ENCODE data around the gene FUT7. TPM values are rescaled to one million over a fixed set of nuclear protein-coding genes. Genes with fewer than 3 reads are reported as not detected.
A peak's percentile ranks its signal among the peaks of the same experiment; 100 is the strongest.

The FUT7 gene
- total RNA-seq, 1 experiment from 2014 or later: not detected

- TF ChIP-seq TCF7L2 (IDR thresholded peaks at IDR 0.05; ENCODE audit: borderline replicate concordance, extremely low read depth, insufficient read depth, insufficient read length) (no peak), EZH2phosphoT487 (IDR thresholded peaks at IDR 0.05; ENCODE audit: borderline replicate concordance) (no peak), POLR2AphosphoS5 (IDR thresholded peaks at IDR 0.05; ENCODE audit: low read depth, low read length) (no peak)
Measured at GRCh38 chr9:137073992-137074399, 42.1 kb upstream of the FUT7 start (continued).

GRCh38 chr9:137071282-137071681 lies 39.4 kb upstream of the FUT7 start:
- no peaks in the 10 kb centered on the region for H3K27me3 ChIP-seq (ENCODE audit: insufficient read depth, low read length)
- H4K20me1 ChIP-seq (ENCODE audit: insufficient read depth): no peaks in the 10 kb centered on the region; the same call in 1 of the 2 replicates
- intact Hi-C loops (cut with micrococcal nuclease): no loop called here
- H3K9ac ChIP-seq (ENCODE audit: low read length): peak overlapping the region; percentile 89
- H3K4me3 ChIP-seq (replicated peaks in 1 of 2; ENCODE audit: low read depth in 1 of 2, low read length in 2 of 2): peak overlapping the region; percentile 80 to 82
- BruUV-seq (replicated peaks): no TSS peak
- H3K9me2 ChIP-seq (ENCODE audit: insufficient read depth): no peaks in the 10 kb centered on the region
- TF ChIP-seq JUND (IDR thresholded peaks at IDR 0.05) (no peak), YY1 (IDR thresholded peaks at IDR 0.05; ENCODE audit: extremely low read depth, insufficient replicate concordance, low read depth, low read length) (no peak), CEBPB (IDR thresholded peaks at IDR 0.05; ENCODE audit: low read depth) (no peak), POLR2A (IDR thresholded peaks at IDR 0.05; ENCODE audit: borderline replicate concordance, extremely low read depth, insufficient read depth, insufficient read length) (peak; percentile 8)
- H3K4me1 ChIP-seq (ENCODE audit: control insufficient read depth in 1 of 2, insufficient read depth in 2 of 2, low read length in 2 of 2): peaks cover 24 to 42% of the 10 kb centered on the region in 2 experiments
- no peaks in the 10 kb centered on the region; a peak in 1 of 4 replicates for H3K36me3 ChIP-seq (ENCODE audit: control insufficient read depth in 1 of 2, insufficient read depth in 2 of 2, low read length in 2 of 2)
- H3K27ac ChIP-seq (ENCODE audit: low read depth, low read length): peak overlapping the region; percentile 64
- no peak overlapping the region for H2AFZ ChIP-seq (ENCODE audit: low read depth, low read length, poor library complexity, severe bottlenecking)
- ATAC-seq (no peak), DNase-seq (ENCODE audit: low read depth, low spot score) (no peak)
- H3K9me3 ChIP-seq (ENCODE audit: control insufficient read depth in 1 of 2, insufficient read depth in 1 of 2, low read depth in 1 of 2, low read length in 2 of 2): no peaks in the 10 kb centered on the region
- POLR2A ChIA-PET: interaction anchor here (0.9 to 5.1 kb wide), 2 partner anchors 14 to 169 kb away, joined by 4 to 43 read pairs; partner anchors contain the start of genes MAN1B1 and TUBB4B
- peak overlapping the region; percentile 93 for H3K4me2 ChIP-seq (ENCODE audit: low read length)
- peaks cover 38% of the 10 kb centered on the region for H3K79me2 ChIP-seq (ENCODE audit: insufficient read depth, low read length)
- RAD21 ChIA-PET (ENCODE audit: low non-redundant PET in 1 of 2, low total read pairs in 2 of 2, uncharacterized antibody in 2 of 2, unreplicated experiment in 2 of 2): interaction anchor here in 1 of 2 experiments (0.5 kb wide), 1 partner anchor 80 kb away, joined by 11 read pairs; no protein-coding TSS in a partner anchor
- CTCF ChIA-PET: interaction anchor here (1.5 to 4.7 kb wide), 6 partner anchors 14 to 156 kb away, joined by 6 to 49 read pairs (median 12); partner anchors contain the start of genes MAN1B1, NPDC1 and RNF224
